Measurements from ENCODE around the gene CCNL2. TPM values are rescaled to one million over a fixed set of nuclear protein-coding genes. Genes with fewer than 3 reads are reported as not detected.
A peak's percentile ranks its signal among the peaks of the same experiment; 100 is the strongest.

CCNL2 gene
- total and polyA plus RNA-seq, 2 of the 13 experiments (the other 11 are each of a cell fraction or from before 2014, with no cell fraction given) = 105 to 340 TPM

DNA sequence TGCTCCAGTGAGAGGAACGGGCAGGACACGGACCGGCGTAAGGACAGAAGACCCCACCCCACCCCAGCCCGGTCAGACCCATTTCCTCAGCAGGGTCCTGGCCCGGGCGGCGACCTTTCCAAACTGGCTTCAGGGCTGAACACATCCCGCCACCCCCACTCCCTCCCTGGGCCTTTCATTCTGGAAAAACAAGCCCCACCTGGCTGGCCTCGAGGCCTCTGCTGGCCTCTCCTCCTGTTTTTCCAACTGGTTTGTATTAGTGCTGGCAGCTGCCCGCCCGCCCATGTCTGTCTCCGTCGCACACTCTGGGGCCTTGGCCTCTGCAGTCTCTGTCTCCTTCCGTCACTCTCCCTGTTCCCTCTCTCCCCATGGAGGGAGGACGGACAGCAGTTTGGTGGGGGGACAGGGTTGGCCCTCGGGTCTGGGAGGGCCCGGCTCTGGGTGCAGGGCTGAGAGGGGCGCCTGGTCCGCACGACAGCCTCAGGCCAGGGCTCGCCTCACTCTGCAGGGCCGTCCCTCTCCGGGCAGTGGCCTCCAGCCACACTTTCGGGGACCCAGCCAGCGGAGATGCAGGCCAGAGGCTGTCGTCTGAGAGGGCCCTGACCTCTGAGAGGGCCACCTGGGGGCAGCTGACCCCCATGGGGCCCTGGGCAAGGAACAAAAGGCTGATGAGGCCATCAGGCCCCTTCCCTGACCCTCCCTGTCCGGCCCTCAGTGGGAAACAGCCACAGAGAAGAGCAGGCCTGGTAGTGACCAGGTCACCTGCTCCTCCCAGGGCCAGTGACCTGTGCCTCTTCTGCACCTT is 39.3 kb downstream of the CCNL2 start (continued):
- TF ChIP-seq, protein P1, sequence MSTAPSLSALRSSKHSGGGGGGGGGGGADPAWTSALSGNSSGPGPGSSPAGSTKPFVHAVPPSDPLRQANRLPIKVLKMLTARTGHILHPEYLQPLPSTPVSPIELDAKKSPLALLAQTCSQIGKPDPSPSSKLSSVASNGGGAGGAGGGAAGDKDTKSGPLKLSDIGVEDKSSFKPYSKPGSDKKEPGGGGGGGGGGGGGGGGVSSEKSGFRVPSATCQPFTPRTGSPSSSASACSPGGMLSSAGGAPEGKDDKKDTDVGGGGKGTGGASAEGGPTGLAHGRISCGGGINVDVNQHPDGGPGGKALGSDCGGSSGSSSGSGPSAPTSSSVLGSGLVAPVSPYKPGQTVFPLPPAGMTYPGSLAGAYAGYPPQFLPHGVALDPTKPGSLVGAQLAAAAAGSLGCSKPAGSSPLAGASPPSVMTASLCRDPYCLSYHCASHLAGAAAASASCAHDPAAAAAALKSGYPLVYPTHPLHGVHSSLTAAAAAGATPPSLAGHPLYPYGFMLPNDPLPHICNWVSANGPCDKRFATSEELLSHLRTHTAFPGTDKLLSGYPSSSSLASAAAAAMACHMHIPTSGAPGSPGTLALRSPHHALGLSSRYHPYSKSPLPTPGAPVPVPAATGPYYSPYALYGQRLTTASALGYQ (CRISPR knock-in tag; IDR thresholded peaks at IDR 0.05) = peak; percentile 77; the same call in 1 of the 2 replicates
- no peak for TF ChIP-seq MEF2D (CRISPR knock-in tag; IDR thresholded peaks at IDR 0.05)
- no peak for TF ChIP-seq KAT7 (CRISPR knock-in tag; IDR thresholded peaks at IDR 0.05; ENCODE audit: borderline replicate concordance)
- no peak for TF ChIP-seq FOSL1 (CRISPR knock-in tag; IDR thresholded peaks at IDR 0.05; ENCODE audit: borderline replicate concordance)
- no peak; the same call in 1 of the 2 replicates for TF ChIP-seq FOSL2 (CRISPR knock-in tag; IDR thresholded peaks at IDR 0.05)
- 0 out of 2 replicates have a peak, but pooled peaks have one; percentile 63 for TF ChIP-seq ZNF703 (CRISPR knock-in tag; IDR thresholded peaks at IDR 0.05; ENCODE audit: borderline replicate concordance)
- TF ChIP-seq, protein P2, sequence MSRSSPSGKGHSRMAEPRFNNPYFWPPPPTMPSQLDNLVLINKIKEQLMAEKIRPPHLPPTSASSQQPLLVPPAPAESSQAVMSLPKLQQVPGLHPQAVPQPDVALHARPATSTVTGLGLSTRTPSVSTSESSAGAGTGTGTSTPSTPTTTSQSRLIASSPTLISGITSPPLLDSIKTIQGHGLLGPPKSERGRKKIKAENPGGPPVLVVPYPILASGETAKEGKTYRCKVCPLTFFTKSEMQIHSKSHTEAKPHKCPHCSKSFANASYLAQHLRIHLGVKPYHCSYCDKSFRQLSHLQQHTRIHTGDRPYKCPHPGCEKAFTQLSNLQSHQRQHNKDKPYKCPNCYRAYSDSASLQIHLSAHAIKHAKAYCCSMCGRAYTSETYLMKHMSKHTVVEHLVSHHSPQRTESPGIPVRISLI (CRISPR knock-in tag; IDR thresholded peaks at IDR 0.05; ENCODE audit: borderline replicate concordance) = no peak
- no peak for TF ChIP-seq SNAI1 (CRISPR knock-in tag; IDR thresholded peaks at IDR 0.05; ENCODE audit: borderline replicate concordance)
- TF ChIP-seq ZNF878 (CRISPR knock-in tag; IDR thresholded peaks at IDR 0.05) = no peak
- peak in 1 of 2 experiments; percentile 16; a peak in 1 of 4 replicates for TF ChIP-seq EP300 (IDR thresholded peaks at IDR 0.05; ENCODE audit: low read depth in 2 of 2, low read length in 2 of 2)
- TF ChIP-seq EP300 (CRISPR knock-in tag; IDR thresholded peaks at IDR 0.05; ENCODE audit: borderline replicate concordance) = 0 out of 2 replicates have a peak, but pooled peaks have one; percentile 20
- no peak for TF ChIP-seq ELF4 (CRISPR knock-in tag; IDR thresholded peaks at IDR 0.05; ENCODE audit: borderline replicate concordance)
- no peak for TF ChIP-seq KLF9 (CRISPR knock-in tag; IDR thresholded peaks at IDR 0.05; ENCODE audit: low read depth)
- TF ChIP-seq AGO1 (IDR thresholded peaks at IDR 0.05; ENCODE audit: low read depth, low read length, poor library complexity, severe bottlenecking) = peak; percentile 84
- TF ChIP-seq GTF3A (CRISPR knock-in tag; conservative IDR thresholded peaks at IDR 0.05) = no peak
- peak; percentile 60; the same call in 1 of the 2 replicates for TF ChIP-seq ARNTL (CRISPR knock-in tag; IDR thresholded peaks at IDR 0.05)
- TF ChIP-seq, protein P3, sequence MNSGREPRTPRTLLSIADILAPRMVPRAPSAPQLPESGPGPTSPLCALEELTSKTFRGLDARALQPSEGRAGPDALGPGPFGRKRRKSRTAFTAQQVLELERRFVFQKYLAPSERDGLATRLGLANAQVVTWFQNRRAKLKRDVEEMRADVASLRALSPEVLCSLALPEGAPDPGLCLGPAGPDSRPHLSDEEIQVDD (CRISPR knock-in tag; IDR thresholded peaks at IDR 0.05; ENCODE audit: borderline replicate concordance) = peak; percentile 46; the same call in 1 of the 2 replicates
- TF ChIP-seq ZNF572 (CRISPR knock-in tag; IDR thresholded peaks at IDR 0.05) = 0 out of 2 replicates have a peak, but pooled peaks have one; percentile 36
- TF ChIP-seq ZNF557 (CRISPR knock-in tag; IDR thresholded peaks at IDR 0.05) = no peak
- TF ChIP-seq, protein P4, sequence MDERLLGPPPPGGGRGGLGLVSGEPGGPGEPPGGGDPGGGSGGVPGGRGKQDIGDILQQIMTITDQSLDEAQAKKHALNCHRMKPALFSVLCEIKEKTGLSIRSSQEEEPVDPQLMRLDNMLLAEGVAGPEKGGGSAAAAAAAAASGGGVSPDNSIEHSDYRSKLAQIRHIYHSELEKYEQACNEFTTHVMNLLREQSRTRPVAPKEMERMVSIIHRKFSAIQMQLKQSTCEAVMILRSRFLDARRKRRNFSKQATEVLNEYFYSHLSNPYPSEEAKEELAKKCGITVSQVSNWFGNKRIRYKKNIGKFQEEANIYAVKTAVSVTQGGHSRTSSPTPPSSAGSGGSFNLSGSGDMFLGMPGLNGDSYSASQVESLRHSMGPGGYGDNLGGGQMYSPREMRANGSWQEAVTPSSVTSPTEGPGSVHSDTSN (CRISPR knock-in tag; IDR thresholded peaks at IDR 0.05) = no peak
- TF ChIP-seq, protein P5, sequence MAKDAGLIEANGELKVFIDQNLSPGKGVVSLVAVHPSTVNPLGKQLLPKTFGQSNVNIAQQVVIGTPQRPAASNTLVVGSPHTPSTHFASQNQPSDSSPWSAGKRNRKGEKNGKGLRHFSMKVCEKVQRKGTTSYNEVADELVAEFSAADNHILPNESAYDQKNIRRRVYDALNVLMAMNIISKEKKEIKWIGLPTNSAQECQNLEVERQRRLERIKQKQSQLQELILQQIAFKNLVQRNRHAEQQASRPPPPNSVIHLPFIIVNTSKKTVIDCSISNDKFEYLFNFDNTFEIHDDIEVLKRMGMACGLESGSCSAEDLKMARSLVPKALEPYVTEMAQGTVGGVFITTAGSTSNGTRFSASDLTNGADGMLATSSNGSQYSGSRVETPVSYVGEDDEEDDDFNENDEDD (CRISPR knock-in tag; IDR thresholded peaks at IDR 0.05; ENCODE audit: borderline replicate concordance) = no peak
- no peak for TF ChIP-seq SIX4 (CRISPR knock-in tag; IDR thresholded peaks at IDR 0.05)
- TF ChIP-seq ELF3 (CRISPR knock-in tag; IDR thresholded peaks at IDR 0.05) = no peak
